Immature natural killer cell (primary cell): ENCODE results near the gene MYMK. TPM values are rescaled to one million over a fixed set of nuclear protein-coding genes. Genes with fewer than 3 reads are reported as not detected.

Source experiments
- DNase-seq, 3 donors: peaks; one replicate each; pipeline ENCODE4 v3.0.0; 2022; ENCODE audit warnings: mixed read lengths in 1 of 3
- H3K27ac Mint-ChIP-seq, 6 donors: one replicate each; pipeline ENCODE4 v1.8.0; 2020; ENCODE audit warnings: mixed read lengths in 6 of 6, mild to moderate bottlenecking in 5 of 6, inconsistent platforms in 4 of 6, moderate library complexity in 3 of 6
- H3K27me3 Mint-ChIP-seq, 3 donors: one replicate each; pipeline ENCODE4 v1.8.0; 2020 to 2021; ENCODE audit warnings: low read depth in 3 of 3, mild to moderate bottlenecking in 3 of 3, mixed read lengths in 3 of 3, moderate library complexity in 3 of 3, inconsistent platforms in 1 of 3
- H3K36me3 Mint-ChIP-seq, 3 donors: one replicate each; pipeline ENCODE4 v1.8.0; 2020; ENCODE audit warnings: mixed read lengths in 3 of 3, inconsistent platforms in 2 of 3, mild to moderate bottlenecking in 2 of 3
- H3K4me1 Mint-ChIP-seq, 2 donors: one replicate each; pipeline ENCODE4 v1.8.0; 2020; ENCODE audit warnings: inconsistent platforms in 2 of 2, mild to moderate bottlenecking in 2 of 2, mixed read lengths in 2 of 2, moderate library complexity in 1 of 2
- H3K4me3 Mint-ChIP-seq, 5 donors: one replicate each; pipeline ENCODE4 v1.8.0; 2020; ENCODE audit warnings: mild to moderate bottlenecking in 5 of 5, mixed read lengths in 5 of 5, inconsistent platforms in 3 of 5, moderate library complexity in 3 of 5
- H3K9me3 Mint-ChIP-seq, 6 donors: one replicate each; pipeline ENCODE4 v1.8.0; 2020; ENCODE audit warnings: mild to moderate bottlenecking in 6 of 6, mixed read lengths in 6 of 6, inconsistent platforms in 4 of 6, moderate library complexity in 3 of 6
- polyA plus RNA-seq, 3 donors: library from polyadenylated mRNA; unstranded; fragments of 300-500 nt; fragmentation: Illumina TruSeq; gene quantifications; one replicate each; pipeline ENCODE4 v1.2.3, GENCODE V29; 2021

MYMK gene
- polyA plus RNA-seq, 3 donors from 2014 or later = not detected

DNA sequence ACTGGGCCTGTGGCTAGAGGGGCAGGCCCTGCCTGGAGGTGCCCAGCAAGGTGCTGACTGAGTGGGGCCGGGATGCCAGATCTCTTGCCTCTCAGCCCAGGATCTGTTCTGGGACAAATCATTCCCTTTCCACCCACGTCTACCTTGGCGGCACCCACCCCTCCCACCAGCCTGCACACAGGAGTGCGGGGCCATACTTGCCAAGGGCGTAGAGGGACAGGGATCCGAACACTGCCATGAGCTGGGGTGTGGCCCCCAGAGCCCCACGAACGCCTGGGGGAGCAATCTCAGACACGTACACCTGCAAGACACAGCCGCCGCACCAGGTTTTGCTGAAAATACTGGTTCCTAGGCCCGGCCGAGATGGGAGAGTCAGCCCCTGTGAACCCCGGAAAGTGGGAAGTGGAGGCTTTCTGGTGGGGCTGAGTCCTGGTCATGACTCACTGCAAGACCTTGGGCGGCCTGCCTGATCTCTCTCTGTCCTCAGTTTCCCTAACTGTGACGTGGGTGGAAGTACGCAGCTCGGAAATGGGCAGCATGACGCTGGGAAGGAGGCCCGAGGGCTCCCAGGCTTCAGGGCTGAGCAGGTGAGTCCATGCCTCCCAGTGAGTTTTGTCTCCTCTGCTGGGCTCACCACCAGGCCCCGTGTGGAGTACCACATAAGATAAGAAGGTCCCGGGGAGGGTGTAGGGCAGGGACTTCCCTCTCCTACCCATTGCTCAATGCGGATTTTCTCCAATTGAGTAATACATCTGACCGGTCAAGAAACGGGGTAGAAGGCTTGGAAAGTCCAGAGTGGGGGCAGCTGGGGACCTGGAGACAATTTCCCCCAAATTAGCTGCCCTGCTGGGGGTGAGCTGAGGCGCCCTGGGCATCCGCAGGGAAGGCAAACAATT, 48.5 kb downstream of the MYMK start:
- Mint-ChIP-seq H3K36me3 (no peaks in the 10 kb centered on the region), H3K9me3 (no peaks in the 10 kb centered on the region), H3K27ac (no peak overlapping the region), H3K4me1 (peaks cover 6 to 10% of the 10 kb centered on the region in 2 donors), H3K4me3 (no peak overlapping the region), H3K27me3 (peaks cover 0 to 5% (median 2%) of the 10 kb centered on the region in 3 donors)
- no peak for DNase-seq

DNA sequence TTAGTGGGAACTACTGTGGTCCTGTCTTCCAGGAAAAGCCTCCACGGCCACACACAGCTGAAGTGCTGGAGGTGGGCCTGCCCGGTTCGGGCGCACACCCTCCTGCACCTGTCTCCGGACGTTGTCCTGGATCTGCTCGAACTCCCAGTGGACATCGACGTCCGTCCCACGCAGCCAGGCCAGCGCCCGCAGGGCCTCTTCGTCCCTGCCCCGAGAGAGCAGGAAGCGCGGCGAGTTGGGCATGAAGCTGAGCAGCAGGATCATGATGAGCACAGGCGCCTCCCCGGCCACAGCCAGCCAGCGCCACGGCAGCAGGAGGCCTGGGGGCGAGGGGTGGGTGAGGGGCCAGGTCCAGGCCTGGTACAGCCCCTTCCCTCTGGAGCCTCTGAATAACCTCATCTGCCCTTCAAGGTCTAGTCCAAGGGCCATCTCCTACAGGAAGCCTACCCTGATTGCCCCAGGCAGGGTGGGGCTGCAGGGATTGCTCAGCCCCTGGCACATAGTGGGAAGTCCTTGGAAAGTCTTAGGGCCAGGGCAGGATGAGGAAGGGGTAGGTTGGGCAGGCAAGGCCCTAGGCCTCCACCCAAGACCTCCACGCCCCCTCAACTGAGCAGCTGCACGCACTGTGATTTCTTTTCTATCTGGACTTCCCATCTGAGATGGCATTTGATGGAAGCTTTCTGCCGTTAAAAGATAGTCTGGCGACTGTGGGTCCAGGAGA, 49.3 kb downstream of the MYMK start:
- no peak overlapping the region for H3K27ac Mint-ChIP-seq
- H3K9me3 Mint-ChIP-seq = no peaks in the 10 kb centered on the region
- DNase-seq = no peak
- H3K4me3 Mint-ChIP-seq = no peak overlapping the region
- peaks cover 0 to 5% (median 2%) of the 10 kb centered on the region in 3 donors for H3K27me3 Mint-ChIP-seq
- peaks cover 6 to 10% of the 10 kb centered on the region in 2 donors for H3K4me1 Mint-ChIP-seq
- no peaks in the 10 kb centered on the region for H3K36me3 Mint-ChIP-seq

DNA sequence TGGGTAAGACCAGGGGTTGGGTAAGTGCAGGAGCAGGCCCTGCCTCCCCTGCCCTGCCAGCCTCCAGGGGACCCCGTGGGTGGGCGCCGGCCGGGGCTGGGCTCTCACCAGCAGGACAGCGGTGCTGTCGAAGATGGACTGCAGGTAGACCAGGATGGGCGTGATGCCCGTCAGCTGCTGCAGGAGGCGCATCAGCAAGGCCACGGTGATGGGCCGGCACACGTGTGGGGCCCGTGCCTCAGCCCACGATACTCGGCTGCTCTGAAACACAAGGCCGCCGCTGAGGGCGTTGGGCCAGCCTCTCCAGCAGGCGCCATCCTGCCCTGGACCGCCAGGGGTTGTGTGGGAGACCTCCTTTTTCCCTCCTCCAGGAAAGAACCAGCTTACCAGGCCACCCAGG, 49.9 kb downstream of the MYMK start:
- Mint-ChIP-seq H3K27ac (no peak overlapping the region), H3K4me1 (peaks cover 6 to 7% of the 10 kb centered on the region in 2 donors), H3K36me3 (no peaks in the 10 kb centered on the region), H3K9me3 (no peaks in the 10 kb centered on the region), H3K27me3 (peaks cover 0 to 5% (median 0%) of the 10 kb centered on the region in 3 donors), H3K4me3 (no peak overlapping the region)
- no peak for DNase-seq

DNA sequence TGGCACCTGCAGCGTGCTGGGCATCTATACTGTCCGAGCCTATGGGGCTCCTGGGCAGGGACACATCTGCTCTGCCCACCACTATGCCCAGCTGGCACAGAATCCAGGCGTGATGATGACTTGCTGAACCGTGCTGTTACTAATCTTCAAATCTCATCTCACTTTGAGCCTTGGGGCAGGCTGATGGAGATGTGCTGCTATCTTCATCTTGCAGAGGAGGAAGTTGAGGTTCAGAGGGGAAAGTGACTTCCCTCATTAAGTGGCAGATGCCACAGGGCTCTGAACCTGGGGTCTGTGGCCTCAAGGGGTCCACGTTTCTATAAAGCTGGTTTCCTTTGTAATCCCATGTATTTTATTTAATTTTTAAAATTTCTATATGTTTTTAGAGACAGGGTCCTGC, 50.5 kb downstream of the MYMK start:
- H3K27ac Mint-ChIP-seq = no peak overlapping the region
- no peaks in the 10 kb centered on the region for H3K9me3 Mint-ChIP-seq
- no peaks in the 10 kb centered on the region for H3K36me3 Mint-ChIP-seq
- no peak for DNase-seq
- no peak overlapping the region for H3K4me3 Mint-ChIP-seq
- peaks cover under 1 to 1% of the 10 kb centered on the region in 2 donors for H3K4me1 Mint-ChIP-seq
- H3K27me3 Mint-ChIP-seq = peaks cover 0 to 5% (median 0%) of the 10 kb centered on the region in 3 donors

DNA sequence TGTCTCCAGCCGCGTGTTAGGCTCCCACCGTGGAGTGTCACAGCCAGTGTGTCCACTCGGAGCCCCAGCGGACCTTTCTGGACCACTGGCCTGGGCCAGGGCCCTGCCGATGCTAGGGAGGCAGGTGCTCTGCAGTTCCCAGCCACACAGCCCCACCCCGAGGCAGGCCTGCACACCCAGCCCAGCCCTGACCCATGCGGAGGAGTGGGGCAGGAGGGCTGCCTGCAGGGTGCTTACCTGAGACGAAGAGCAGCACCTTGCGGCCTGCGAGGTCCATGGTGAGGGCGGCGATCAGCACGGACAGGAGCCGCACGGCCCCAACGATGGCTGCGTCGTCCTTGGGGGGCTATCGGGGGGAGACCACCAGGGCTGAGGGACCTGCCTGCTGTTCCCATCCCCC, 51.0 kb downstream of the MYMK start:
- H3K36me3 Mint-ChIP-seq = no peaks in the 10 kb centered on the region
- no peaks in the 10 kb centered on the region for H3K9me3 Mint-ChIP-seq
- H3K27me3 Mint-ChIP-seq = peaks cover 0 to 5% (median 0%) of the 10 kb centered on the region in 3 donors
- H3K4me1 Mint-ChIP-seq = peaks cover 0 to 1% of the 10 kb centered on the region in 2 donors
- H3K27ac Mint-ChIP-seq = no peak overlapping the region
- no peak overlapping the region for H3K4me3 Mint-ChIP-seq
- no peak for DNase-seq

DNA sequence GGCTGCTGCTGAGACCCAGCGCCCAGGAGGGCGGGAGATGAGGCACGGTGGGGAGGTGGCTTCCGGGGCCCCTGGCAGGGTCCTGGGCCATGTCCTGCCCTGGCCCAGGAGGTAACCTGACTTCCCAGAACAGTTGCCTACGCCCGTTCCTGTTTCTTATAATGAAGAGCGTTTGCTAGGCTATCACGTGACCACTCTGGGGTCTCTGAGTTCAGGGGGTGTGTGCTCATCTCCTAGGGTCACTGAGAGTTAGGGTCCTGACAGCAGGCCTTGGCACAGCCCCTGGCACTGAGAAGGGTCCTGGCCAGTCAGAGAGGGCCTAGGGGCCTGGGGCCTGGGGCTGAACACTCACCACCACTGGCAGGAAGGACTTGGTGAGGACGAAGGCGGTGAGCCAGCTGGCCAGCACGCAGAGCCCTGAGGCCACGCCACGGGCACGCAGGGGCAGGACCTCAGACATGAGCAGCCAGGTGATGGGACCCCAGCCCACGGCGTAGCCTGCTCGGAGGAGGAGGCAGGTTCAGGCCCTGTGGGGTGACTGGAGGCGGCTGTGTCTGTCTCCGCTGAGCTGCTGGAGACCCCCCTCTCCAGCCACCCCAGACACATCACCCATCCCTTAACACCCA, 51.9 kb downstream of the MYMK start:
- Mint-ChIP-seq H3K4me3 (no peak overlapping the region), H3K36me3 (no peaks in the 10 kb centered on the region), H3K4me1 (peaks cover 0 to 1% of the 10 kb centered on the region in 2 donors), H3K27me3 (peaks cover 0 to 5% (median 0%) of the 10 kb centered on the region in 3 donors), H3K9me3 (no peaks in the 10 kb centered on the region), H3K27ac (no peak overlapping the region)
- no peak for DNase-seq

DNA sequence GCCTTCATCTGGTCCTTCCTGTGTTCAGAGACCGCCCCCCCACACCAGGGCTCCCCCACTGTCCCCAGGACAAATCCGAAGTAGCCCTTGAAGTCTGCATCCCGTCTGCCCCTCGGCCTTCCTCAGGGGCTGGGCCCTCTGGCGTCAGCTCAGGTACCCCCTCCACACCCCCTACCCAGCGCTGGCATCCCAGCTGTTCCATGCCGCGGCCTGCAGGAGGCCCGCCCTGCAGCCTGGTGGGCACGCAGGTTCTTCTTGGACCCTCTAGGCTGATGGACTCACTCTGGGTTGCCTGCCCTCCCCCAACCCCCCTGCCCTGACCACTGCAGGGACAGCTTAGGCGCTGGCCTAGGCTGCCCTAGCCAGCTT, 52.5 kb downstream of the MYMK start:
- H3K4me3 Mint-ChIP-seq = no peak overlapping the region
- no peak for DNase-seq
- no peak overlapping the region for H3K27ac Mint-ChIP-seq
- no peaks in the 10 kb centered on the region for H3K36me3 Mint-ChIP-seq
- no peaks in the 10 kb centered on the region for H3K4me1 Mint-ChIP-seq
- peaks cover 0 to 5% (median 0%) of the 10 kb centered on the region in 3 donors for H3K27me3 Mint-ChIP-seq
- no peaks in the 10 kb centered on the region for H3K9me3 Mint-ChIP-seq

DNA sequence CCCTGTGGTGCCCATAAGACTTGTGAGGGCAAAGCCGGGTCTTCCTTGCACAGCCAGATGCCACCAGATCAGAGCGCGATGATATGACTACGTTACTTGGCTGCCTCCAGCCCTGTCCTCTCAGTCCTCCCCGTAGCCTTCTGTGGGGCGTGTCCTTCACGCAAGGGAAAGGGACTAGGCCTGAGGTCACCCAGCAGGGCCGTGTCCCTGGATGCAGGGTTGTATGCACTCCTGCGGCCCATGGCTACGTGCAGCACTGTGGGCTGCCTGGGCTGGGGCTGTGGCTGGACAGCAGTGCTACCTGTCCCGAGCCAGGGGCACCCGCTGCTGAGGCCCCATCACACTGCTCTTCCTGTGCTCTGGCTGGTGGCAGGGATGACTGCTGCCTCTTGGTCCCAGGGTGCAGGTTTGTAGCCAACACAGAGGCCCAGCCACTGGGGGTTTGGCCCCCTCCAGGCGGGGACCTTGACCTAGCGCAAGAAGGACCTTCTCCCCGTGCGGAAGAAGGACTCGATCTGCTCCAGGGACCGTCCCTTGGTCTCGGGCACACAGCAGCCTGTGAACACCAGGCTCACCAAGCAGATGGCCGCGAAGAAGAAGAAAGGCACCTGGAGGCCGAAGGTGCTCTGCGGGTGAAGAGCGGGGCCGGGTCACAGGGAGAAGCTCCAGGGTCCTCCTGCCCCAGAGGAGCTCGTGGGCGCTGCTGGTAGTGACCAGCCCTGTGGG, 53.0 kb downstream of the MYMK start:
- Mint-ChIP-seq H3K27ac (no peak overlapping the region), H3K4me1 (no peaks in the 10 kb centered on the region), H3K36me3 (no peaks in the 10 kb centered on the region), H3K9me3 (no peaks in the 10 kb centered on the region), H3K27me3 (peaks cover 0 to 5% (median 0%) of the 10 kb centered on the region in 3 donors), H3K4me3 (no peak overlapping the region)
- DNase-seq = no peak

DNA sequence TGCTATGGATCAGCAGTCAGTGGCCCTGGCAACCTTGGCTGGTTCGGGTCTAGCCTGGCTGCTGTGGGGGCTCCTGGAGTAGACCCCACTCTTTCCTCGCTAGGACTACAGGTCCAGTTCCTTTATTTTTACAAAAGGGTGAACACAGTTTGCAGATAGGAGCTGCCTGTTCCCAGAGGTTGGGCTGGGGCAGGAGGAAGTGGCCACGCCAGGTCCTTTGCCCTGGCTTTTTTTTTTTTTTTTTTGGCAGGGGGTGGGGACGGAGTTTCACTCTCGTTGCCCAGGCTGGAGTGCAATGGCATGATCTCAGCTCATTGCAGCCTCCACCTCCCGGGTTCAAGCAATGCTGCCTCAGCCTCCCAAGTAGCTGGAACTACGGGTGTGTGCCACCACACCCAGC, 53.8 kb downstream of the MYMK start:
- DNase-seq = no peak
- H3K4me1 Mint-ChIP-seq = no peaks in the 10 kb centered on the region
- H3K27ac Mint-ChIP-seq = no peak overlapping the region
- H3K9me3 Mint-ChIP-seq = no peaks in the 10 kb centered on the region
- no peaks in the 10 kb centered on the region for H3K27me3 Mint-ChIP-seq
- no peaks in the 10 kb centered on the region for H3K36me3 Mint-ChIP-seq
- no peak overlapping the region for H3K4me3 Mint-ChIP-seq

DNA sequence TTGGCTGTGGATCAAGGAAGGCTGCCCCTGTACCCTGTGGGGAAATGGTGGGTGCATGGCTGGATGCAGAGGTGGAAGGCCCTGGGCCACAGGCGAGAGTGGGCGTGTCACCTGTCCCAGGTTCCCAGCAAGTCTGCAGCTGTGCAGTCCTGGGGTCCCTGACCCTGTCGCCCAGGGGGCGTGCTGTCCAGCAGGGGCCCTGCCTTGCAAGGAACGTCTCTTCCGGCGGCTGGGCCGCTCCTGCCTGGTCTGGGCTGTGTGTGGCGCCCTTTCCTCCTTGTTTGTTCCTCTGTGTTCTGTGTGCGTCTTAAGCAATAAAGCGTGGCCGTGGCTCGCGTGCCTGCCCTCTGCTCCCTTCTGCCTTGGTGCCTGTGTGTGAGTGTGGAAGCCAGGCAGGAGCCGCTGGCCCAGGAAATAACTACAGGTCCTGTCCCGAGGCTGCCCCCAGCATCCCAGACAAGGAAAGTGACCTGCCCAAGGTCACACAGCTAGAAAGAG, 54.3 kb downstream of the MYMK start:
- H3K9me3 Mint-ChIP-seq = no peaks in the 10 kb centered on the region
- no peaks in the 10 kb centered on the region for H3K27me3 Mint-ChIP-seq
- H3K4me1 Mint-ChIP-seq = no peaks in the 10 kb centered on the region
- H3K4me3 Mint-ChIP-seq = no peak overlapping the region
- no peak for DNase-seq
- no peak overlapping the region for H3K27ac Mint-ChIP-seq
- no peaks in the 10 kb centered on the region for H3K36me3 Mint-ChIP-seq

DNA sequence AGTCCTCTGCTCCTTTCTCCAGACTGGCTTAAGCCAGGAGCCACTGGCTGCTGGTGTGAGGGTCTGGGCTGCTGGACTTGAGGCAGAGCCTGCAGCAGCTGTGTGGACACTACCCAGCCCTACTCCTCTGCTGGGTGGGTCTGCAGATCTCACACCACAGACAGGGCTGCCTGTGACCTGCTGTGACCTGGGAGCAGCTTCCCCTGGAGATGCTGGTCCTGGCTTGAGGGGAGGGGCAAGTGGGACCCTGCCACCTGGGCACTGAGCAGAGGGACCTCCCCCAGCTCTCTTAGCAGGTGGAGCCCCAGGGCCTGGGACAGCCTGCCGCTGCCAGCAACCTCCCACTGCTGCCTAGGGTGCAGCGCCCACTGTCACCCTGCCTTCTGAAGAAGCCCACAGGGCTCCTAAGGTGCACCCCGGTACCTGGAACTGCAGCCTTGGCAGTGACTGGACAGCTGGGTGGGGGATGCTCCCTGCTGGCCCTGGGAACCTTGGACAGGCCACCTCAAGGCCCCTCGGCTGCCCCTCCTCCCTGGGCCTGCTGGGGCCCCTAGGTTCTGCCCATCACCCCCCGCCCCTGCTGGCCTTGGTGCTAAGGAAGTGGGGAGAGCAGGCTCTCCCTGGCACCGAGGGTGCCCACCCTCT, 55.9 kb downstream of the MYMK start:
- no peak for DNase-seq
- Mint-ChIP-seq H3K4me1 (no peaks in the 10 kb centered on the region), H3K36me3 (no peaks in the 10 kb centered on the region), H3K9me3 (no peaks in the 10 kb centered on the region), H3K27ac (no peak overlapping the region), H3K4me3 (no peak overlapping the region), H3K27me3 (no peaks in the 10 kb centered on the region)

DNA sequence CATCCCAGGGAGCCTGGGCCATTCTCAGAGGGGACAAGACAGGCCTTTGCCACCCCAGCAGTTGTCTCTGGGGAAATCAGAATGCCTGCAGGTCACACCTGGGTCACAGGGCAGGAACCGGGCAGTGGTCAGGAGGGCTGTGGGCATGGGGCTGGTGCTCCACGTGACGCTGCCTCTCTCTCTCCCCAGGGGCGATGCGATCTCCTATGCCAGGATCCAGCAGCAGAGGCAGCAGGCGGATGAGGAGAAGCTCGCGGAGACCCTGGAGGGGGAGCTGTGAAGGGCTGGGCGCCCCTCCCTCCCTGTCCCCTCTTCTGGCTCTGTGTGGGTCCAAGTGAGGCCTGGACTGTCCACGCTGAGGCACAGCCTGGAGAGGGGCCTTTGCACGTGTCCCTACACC, 56.4 kb downstream of the MYMK start:
- no peak overlapping the region for H3K4me3 Mint-ChIP-seq
- DNase-seq = no peak
- H3K27ac Mint-ChIP-seq = no peak overlapping the region
- no peaks in the 10 kb centered on the region for H3K36me3 Mint-ChIP-seq
- no peaks in the 10 kb centered on the region for H3K27me3 Mint-ChIP-seq
- H3K4me1 Mint-ChIP-seq = no peaks in the 10 kb centered on the region
- no peaks in the 10 kb centered on the region for H3K9me3 Mint-ChIP-seq

DNA sequence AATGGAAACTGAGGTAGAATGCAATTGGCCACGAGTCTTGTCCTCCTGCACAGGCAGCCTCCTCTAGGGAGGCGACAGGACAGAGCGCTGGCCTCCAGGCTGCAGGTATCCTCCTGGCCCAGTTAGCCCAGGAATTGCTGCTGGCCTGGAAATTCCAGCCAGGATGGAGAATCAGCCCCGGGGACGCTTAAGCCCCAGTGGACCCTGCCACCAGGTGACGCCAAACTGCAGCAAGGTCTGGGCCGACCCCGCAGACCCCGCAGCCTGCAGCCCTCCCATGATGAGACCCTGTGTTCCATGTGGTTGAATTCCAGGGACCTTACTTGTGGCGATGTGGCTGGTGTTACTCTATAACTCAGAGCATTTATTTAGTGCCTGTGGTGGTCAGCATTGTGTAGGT, 57.7 kb downstream of the MYMK start:
- H3K27ac Mint-ChIP-seq = no peak overlapping the region
- no peaks in the 10 kb centered on the region for H3K9me3 Mint-ChIP-seq
- DNase-seq = no peak
- no peak overlapping the region for H3K4me3 Mint-ChIP-seq
- no peaks in the 10 kb centered on the region for H3K27me3 Mint-ChIP-seq
- no peaks in the 10 kb centered on the region for H3K36me3 Mint-ChIP-seq
- no peaks in the 10 kb centered on the region for H3K4me1 Mint-ChIP-seq
